Stimulated activated CD4-positive, alpha-beta T cell treated with anti-CD3 and anti-CD28 coated beads, Interleukin-12 subunit alpha, Interleukin-12 subunit beta, amount 100 ng/mL, for 48 hours (primary cell): Measurements from ENCODE around the gene OR52A1.

ENCODE experiments used
- DNase-seq, 3 donors: peaks; one replicate each; pipeline ENCODE4 v3.0.0-alpha.2; 2020; ENCODE audit warnings: low read depth in 2 of 3, low spot score in 1 of 3

OR52A1 gene

GRCh38 chr11:5136261-5136660, 18.3 kb downstream of the OR52A1 start:
- no peak for DNase-seq

- no peak for DNase-seq
Observed at GRCh38 chr11:5131584-5132335, 22.8 kb downstream of the OR52A1 start.

- no peak for DNase-seq
Observed at GRCh38 chr11:5129457-5129877, 25.1 kb downstream of the OR52A1 start.

GRCh38 chr11:5124891-5125620, 29.5 kb downstream of the OR52A1 start:
- DNase-seq: no peak

GRCh38 chr11:5123802-5124521, 30.6 kb downstream of the OR52A1 start:
- peak; percentile 3 to 54 (median 17) for DNase-seq

- DNase-seq: no peak
Observed at GRCh38 chr11:5118893-5119292, 35.7 kb downstream of the OR52A1 start.

GRCh38 chr11:5117588-5117987, 37.0 kb downstream of the OR52A1 start:
- DNase-seq: no peak

GRCh38 chr11:5115339-5115738, 39.2 kb downstream of the OR52A1 start:
- DNase-seq: no peak

GRCh38 chr11:5107285-5107684, 47.3 kb downstream of the OR52A1 start:
- no peak for DNase-seq

- no peak for DNase-seq
Observed at GRCh38 chr11:5103066-5103465, 51.5 kb downstream of the OR52A1 start.

GRCh38 chr11:5102246-5102645, 52.3 kb downstream of the OR52A1 start:
- DNase-seq: no peak

- no peak for DNase-seq
Observed at GRCh38 chr11:5096011-5096410, 58.5 kb downstream of the OR52A1 start.
